HepG2 (cell line): Measurements from ENCODE around the gene UBE2E1. TPM values are rescaled to one million over a fixed set of nuclear protein-coding genes. Genes with fewer than 3 reads are reported as not detected.

Experiments
- BCL6 ChIP-seq: IDR thresholded peaks from 2 replicates; pipeline ENCODE4 v1.6.1; 2016; ENCODE audit warnings: missing genetic modification reagents, missing compliant biosample characterization
- MEIS1 ChIP-seq: sonication (generic); formaldehyde crosslinking; IDR thresholded peaks from 2 replicates; pipeline ENCODE4 v1.9.0; 2021; ENCODE audit warnings: mild to moderate bottlenecking, missing genetic modification reagents, moderate library complexity, borderline replicate concordance
- NFE2L2 ChIP-seq: fragments of 150-350 bp; IDR thresholded peaks from 2 replicates; pipeline ENCODE4 v1.6.1; 2014; ENCODE audit warnings: low read length
- RBM22 ChIP-seq: fragments of 200-400 bp; formaldehyde crosslinking; optimal IDR thresholded peaks from 2 replicates; pipeline ENCODE3; 2017; ENCODE audit warnings: mild to moderate bottlenecking, low read length, moderate library complexity
- SMC3 ChIP-seq: IDR thresholded peaks from 2 replicates; pipeline ENCODE4 v1.6.1; 2011; ENCODE audit warnings: low read length, improper control_type of control experiment
- SNRNP70 ChIP-seq: fragments of 200-400 bp; formaldehyde crosslinking; IDR thresholded peaks from 2 replicates; pipeline ENCODE4 v1.6.1; 2017; ENCODE audit warnings: mild to moderate bottlenecking, low read depth, low read length, moderate library complexity
- SP2 ChIP-seq: sonication (generic); formaldehyde crosslinking; IDR thresholded peaks from 2 replicates; pipeline ENCODE4 v1.5.1; 2020; ENCODE audit warnings: mild to moderate bottlenecking, missing genetic modification reagents
- STAG1 ChIP-seq: sonication (generic); formaldehyde crosslinking; IDR thresholded peaks from 2 replicates; pipeline ENCODE4 v1.4.0; 2020; ENCODE audit warnings: missing genetic modification reagents
- ZBTB20 ChIP-seq: sonication (generic); formaldehyde crosslinking; IDR thresholded peaks from 2 replicates; pipeline ENCODE4 v1.8.1; 2023; ENCODE audit warnings: missing genetic modification reagents, low read depth, mild to moderate bottlenecking, borderline replicate concordance
- ZFAT ChIP-seq: sonication (generic); formaldehyde crosslinking; conservative IDR thresholded peaks from 2 replicates; pipeline ENCODE4 v1.8.1; 2023; ENCODE audit warnings: missing genetic modification reagents, inconsistent platforms
- ZNF547 ChIP-seq: sonication (generic); formaldehyde crosslinking; IDR thresholded peaks from 2 replicates; pipeline ENCODE4 v1.5.1; 2020; ENCODE audit warnings: mild to moderate bottlenecking, missing genetic modification reagents
- ZNF652 ChIP-seq: IDR thresholded peaks from 2 replicates; pipeline ENCODE4 v1.6.1; 2016; ENCODE audit warnings: low read depth, borderline replicate concordance
- ZNF761 ChIP-seq: sonication (generic); formaldehyde crosslinking; conservative IDR thresholded peaks from 2 replicates; pipeline ENCODE4 v1.4.0; 2020; ENCODE audit warnings: mild to moderate bottlenecking, missing genetic modification reagents
- polyA plus RNA-seq, 8 experiments: library from polyadenylated mRNA; depleted of rRNA in 3 of 8; stranded (reverse) in 7 of 8; unstranded in 1 of 8; fragments of >200 nt; fragmentation: Illumina TruSeq in 4 of 8; extraction: Trizol in 4 of 8; gene quantifications; 2 replicates each; pipeline versions ENCODE4 v1.2.1 to v1.2.3, GENCODE V29; 2011 to 2016; ENCODE audit warnings: low read depth in 4 of 8, missing spikeins in 1 of 8, mixed read lengths in 1 of 8; ENCODE audit not compliant: insufficient read depth in 1 of 8
- total RNA-seq, 5 experiments: library from RNA; depleted of rRNA; stranded (reverse); fragments of >200 nt; fragmentation: Illumina TruSeq; extraction: Trizol; gene quantifications; 2 replicates each; pipeline ENCODE4 v1.2.3, GENCODE V29; 2016; ENCODE audit warnings: low read depth in 1 of 5
- TF ChIP-seq, protein P1 (sequence below): sonication (generic); formaldehyde crosslinking; conservative IDR thresholded peaks from 2 replicates; pipeline ENCODE4 v1.8.1; 2023; ENCODE audit warnings: missing genetic modification reagents
- TF ChIP-seq, protein P2 (sequence below): sonication (generic); formaldehyde crosslinking; conservative IDR thresholded peaks from 2 replicates; pipeline ENCODE4 v1.4.0; 2020; ENCODE audit warnings: mild to moderate bottlenecking, missing genetic modification reagents, moderate library complexity
- TF ChIP-seq, protein P3 (sequence below): sonication (generic); formaldehyde crosslinking; IDR thresholded peaks from 2 replicates; pipeline ENCODE4 v1.4.0; 2020; ENCODE audit warnings: missing genetic modification reagents
- TF ChIP-seq, protein P4 (sequence below): sonication (generic); formaldehyde crosslinking; IDR thresholded peaks from 2 replicates; pipeline ENCODE4 v1.4.0; 2020; ENCODE audit warnings: missing genetic modification reagents, low read depth, mild to moderate bottlenecking, borderline replicate concordance

Gene UBE2E1
- total and polyA plus RNA-seq, 2 of the 13 experiments (the other 11 are each of a cell fraction or from before 2014, with no cell fraction given) = 55.4 to 61.8 TPM

DNA sequence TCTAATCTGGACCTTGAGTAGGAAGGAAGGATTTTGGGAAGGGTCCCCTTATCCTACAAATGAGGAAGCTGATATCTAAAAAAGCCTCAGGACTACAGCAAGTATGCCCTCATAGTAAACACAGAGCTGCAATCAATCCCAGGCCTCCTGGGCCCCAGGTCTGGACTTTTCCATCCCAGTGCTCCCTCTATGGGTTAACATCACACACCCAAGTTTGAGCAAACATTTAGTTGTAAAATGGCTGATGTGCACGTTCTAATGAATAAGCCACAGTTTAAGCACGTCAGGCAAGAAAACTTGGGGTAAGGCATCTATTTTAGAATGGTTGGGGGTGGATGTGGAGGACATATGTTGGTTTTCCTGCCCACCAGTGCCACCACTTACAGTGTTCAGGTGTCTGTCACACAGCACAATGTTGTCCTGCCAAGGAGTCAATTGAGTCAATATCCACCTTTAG lies 44.3 kb upstream of the UBE2E1 start (continued):
- TF ChIP-seq, protein P1, sequence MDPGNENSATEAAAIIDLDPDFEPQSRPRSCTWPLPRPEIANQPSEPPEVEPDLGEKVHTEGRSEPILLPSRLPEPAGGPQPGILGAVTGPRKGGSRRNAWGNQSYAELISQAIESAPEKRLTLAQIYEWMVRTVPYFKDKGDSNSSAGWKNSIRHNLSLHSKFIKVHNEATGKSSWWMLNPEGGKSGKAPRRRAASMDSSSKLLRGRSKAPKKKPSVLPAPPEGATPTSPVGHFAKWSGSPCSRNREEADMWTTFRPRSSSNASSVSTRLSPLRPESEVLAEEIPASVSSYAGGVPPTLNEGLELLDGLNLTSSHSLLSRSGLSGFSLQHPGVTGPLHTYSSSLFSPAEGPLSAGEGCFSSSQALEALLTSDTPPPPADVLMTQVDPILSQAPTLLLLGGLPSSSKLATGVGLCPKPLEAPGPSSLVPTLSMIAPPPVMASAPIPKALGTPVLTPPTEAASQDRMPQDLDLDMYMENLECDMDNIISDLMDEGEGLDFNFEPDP (CRISPR knock-in tag) = no peak
- TF ChIP-seq STAG1 (CRISPR knock-in tag) (peak; percentile 38), RBM22 (no peak), MEIS1 (CRISPR knock-in tag) (no peak), SNRNP70 (no peak), SP2 (no peak), NFE2L2 (no peak), ZNF761 (CRISPR knock-in tag) (no peak), ZNF652 (CRISPR knock-in tag) (peak; percentile 40; the same call in 1 of the 2 replicates), SMC3 (0 out of 2 replicates have a peak, but pooled peaks have one; percentile 8), ZBTB20 (no peak), BCL6 (no peak), ZFAT (CRISPR knock-in tag) (no peak), ZNF547 (CRISPR knock-in tag) (no peak)
- TF ChIP-seq, protein P2, sequence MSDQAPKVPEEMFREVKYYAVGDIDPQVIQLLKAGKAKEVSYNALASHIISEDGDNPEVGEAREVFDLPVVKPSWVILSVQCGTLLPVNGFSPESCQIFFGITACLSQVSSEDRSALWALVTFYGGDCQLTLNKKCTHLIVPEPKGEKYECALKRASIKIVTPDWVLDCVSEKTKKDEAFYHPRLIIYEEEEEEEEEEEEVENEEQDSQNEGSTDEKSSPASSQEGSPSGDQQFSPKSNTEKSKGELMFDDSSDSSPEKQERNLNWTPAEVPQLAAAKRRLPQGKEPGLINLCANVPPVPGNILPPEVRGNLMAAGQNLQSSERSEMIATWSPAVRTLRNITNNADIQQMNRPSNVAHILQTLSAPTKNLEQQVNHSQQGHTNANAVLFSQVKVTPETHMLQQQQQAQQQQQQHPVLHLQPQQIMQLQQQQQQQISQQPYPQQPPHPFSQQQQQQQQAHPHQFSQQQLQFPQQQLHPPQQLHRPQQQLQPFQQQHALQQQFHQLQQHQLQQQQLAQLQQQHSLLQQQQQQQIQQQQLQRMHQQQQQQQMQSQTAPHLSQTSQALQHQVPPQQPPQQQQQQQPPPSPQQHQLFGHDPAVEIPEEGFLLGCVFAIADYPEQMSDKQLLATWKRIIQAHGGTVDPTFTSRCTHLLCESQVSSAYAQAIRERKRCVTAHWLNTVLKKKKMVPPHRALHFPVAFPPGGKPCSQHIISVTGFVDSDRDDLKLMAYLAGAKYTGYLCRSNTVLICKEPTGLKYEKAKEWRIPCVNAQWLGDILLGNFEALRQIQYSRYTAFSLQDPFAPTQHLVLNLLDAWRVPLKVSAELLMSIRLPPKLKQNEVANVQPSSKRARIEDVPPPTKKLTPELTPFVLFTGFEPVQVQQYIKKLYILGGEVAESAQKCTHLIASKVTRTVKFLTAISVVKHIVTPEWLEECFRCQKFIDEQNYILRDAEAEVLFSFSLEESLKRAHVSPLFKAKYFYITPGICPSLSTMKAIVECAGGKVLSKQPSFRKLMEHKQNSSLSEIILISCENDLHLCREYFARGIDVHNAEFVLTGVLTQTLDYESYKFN (CRISPR knock-in tag) = no peak
- TF ChIP-seq, protein P3, sequence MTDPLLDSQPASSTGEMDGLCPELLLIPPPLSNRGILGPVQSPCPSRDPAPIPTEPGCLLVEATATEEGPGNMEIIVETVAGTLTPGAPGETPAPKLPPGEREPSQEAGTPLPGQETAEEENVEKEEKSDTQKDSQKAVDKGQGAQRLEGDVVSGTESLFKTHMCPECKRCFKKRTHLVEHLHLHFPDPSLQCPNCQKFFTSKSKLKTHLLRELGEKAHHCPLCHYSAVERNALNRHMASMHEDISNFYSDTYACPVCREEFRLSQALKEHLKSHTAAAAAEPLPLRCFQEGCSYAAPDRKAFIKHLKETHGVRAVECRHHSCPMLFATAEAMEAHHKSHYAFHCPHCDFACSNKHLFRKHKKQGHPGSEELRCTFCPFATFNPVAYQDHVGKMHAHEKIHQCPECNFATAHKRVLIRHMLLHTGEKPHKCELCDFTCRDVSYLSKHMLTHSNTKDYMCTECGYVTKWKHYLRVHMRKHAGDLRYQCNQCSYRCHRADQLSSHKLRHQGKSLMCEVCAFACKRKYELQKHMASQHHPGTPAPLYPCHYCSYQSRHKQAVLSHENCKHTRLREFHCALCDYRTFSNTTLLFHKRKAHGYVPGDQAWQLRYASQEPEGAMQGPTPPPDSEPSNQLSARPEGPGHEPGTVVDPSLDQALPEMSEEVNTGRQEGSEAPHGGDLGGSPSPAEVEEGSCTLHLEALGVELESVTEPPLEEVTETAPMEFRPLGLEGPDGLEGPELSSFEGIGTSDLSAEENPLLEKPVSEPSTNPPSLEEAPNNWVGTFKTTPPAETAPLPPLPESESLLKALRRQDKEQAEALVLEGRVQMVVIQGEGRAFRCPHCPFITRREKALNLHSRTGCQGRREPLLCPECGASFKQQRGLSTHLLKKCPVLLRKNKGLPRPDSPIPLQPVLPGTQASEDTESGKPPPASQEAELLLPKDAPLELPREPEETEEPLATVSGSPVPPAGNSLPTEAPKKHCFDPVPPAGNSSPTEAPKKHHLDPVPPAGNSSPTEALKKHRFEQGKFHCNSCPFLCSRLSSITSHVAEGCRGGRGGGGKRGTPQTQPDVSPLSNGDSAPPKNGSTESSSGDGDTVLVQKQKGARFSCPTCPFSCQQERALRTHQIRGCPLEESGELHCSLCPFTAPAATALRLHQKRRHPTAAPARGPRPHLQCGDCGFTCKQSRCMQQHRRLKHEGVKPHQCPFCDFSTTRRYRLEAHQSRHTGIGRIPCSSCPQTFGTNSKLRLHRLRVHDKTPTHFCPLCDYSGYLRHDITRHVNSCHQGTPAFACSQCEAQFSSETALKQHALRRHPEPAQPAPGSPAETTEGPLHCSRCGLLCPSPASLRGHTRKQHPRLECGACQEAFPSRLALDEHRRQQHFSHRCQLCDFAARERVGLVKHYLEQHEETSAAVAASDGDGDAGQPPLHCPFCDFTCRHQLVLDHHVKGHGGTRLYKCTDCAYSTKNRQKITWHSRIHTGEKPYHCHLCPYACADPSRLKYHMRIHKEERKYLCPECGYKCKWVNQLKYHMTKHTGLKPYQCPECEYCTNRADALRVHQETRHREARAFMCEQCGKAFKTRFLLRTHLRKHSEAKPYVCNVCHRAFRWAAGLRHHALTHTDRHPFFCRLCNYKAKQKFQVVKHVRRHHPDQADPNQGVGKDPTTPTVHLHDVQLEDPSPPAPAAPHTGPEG (CRISPR knock-in tag) = no peak
- TF ChIP-seq, protein P4, sequence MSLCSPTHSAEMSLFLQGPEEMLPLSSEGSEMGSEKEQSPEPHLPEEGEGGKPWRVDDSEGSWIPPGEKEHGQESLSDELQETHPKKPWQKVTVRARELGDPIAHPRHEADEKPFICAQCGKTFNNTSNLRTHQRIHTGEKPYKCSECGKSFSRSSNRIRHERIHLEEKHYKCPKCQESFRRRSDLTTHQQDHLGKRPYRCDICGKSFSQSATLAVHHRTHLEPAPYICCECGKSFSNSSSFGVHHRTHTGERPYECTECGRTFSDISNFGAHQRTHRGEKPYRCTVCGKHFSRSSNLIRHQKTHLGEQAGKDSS = no peak
